Ovary (tissue), 3 donors: ENCODE data around the gene LPO.

Experiments used
- POLR2A ChIP-seq: fragments of 450-650 bp; IDR thresholded peaks from one replicate; pipeline ENCODE4 v1.6.1; 2017; ENCODE audit warnings: antibody characterized with exemption, mild to moderate bottlenecking, moderate library complexity
- TF ChIP-seq, protein P1 (sequence below), 3 donors: fragments of 450-650 bp in 2 of 3; fragments of 200-600 bp in 1 of 3; IDR thresholded peaks; one replicate each; pipeline versions ENCODE4 v1.5.1 to v1.8.0; 2016 to 2022; ENCODE audit warnings: antibody characterized with exemption in 3 of 3, mild to moderate bottlenecking in 1 of 3
- donor health status: DM: no; HTN: no; CAD: no.

DNA sequence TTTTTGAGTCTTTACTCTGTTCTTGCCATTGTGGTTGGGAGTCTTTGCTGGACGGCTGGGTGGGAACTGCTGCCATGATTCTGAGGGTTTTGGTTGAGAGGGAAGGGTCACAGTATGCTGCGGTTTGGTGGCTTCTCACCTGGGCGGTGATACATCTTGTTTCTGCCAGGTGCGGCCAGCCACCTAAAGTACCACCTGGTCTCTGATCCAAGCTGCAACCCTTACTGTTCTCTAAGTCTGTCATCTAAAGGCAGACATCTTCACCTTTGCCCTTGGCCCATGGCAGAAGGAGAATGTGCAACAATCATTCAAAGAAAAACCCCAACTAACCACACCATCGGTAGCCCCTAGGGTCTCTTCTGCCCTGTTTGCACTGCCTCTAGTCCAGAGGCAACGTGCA is 62.0 kb downstream of the LPO start:
- TF ChIP-seq POLR2A = no peak
- TF ChIP-seq, protein P1, sequence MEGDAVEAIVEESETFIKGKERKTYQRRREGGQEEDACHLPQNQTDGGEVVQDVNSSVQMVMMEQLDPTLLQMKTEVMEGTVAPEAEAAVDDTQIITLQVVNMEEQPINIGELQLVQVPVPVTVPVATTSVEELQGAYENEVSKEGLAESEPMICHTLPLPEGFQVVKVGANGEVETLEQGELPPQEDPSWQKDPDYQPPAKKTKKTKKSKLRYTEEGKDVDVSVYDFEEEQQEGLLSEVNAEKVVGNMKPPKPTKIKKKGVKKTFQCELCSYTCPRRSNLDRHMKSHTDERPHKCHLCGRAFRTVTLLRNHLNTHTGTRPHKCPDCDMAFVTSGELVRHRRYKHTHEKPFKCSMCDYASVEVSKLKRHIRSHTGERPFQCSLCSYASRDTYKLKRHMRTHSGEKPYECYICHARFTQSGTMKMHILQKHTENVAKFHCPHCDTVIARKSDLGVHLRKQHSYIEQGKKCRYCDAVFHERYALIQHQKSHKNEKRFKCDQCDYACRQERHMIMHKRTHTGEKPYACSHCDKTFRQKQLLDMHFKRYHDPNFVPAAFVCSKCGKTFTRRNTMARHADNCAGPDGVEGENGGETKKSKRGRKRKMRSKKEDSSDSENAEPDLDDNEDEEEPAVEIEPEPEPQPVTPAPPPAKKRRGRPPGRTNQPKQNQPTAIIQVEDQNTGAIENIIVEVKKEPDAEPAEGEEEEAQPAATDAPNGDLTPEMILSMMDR (IDR thresholded peaks at IDR 0.05) = no peak
